Motor neuron (in vitro differentiated cells): Measurements from ENCODE around the gene STARD5. TPM values are rescaled to one million over a fixed set of nuclear protein-coding genes. Genes with fewer than 3 reads are reported as not detected.

Experiments
- ATAC-seq, 8 experiments: fragments of 200-7000 bp; cut with Tn5 transposase; replicated peaks in 6 of 8; 2 replicates each; pipeline ENCODE4 v1.8.0; 2021; ENCODE audit warnings: mild to moderate bottlenecking in 8 of 8, moderate library complexity in 8 of 8
- H3K27ac ChIP-seq, 2 donors: fragments of 250-450 bp; sonication (Bioruptor Pico); 2 replicates each; pipeline ENCODE4 v1.9.0; 2021; ENCODE audit warnings: antibody characterized with exemption in 2 of 2, mild to moderate bottlenecking in 2 of 2, moderate library complexity in 1 of 2
- H3K4me1 ChIP-seq, 2 donors: fragments of 250-450 bp; sonication (Bioruptor Pico); replicated peaks in 1 of 2; 2 replicates each; pipeline ENCODE4 v1.6.1; 2021; ENCODE audit warnings: antibody characterized with exemption in 2 of 2, mild to moderate bottlenecking in 2 of 2, moderate library complexity in 1 of 2
- H3K4me3 ChIP-seq, 5 donors: fragments of 250-450 bp; sonication (Bioruptor Pico); 2 replicates each; pipeline ENCODE4 v1.9.0; 2021; ENCODE audit warnings: antibody characterized with exemption in 5 of 5, mild to moderate bottlenecking in 5 of 5, moderate library complexity in 4 of 5
- WGBS, 10 experiments: fragments of 450-650 bp; shearing (Covaris generic); methylation state at CpG; one replicate each; pipeline ENCODE4 v1.0.0; 2022; 5-methylcytosine and 5-hydroxymethylcytosine counted together
- in situ Hi-C, 9 experiments: fragments of 400-800 bp; cut with MboI; loops; one replicate each; pipeline ENCODE4 v1.15.0; 2021; ENCODE audit warnings: low sequenced_read_pairs in 9 of 9, low pct_unique_long_range_greater_than_20kb in 2 of 9; ENCODE audit not compliant: unreplicated experiment in 9 of 9
- total RNA-seq, 8 experiments: library from RNA; unstranded; fragments of 300-600 nt; gene quantifications; 2 replicates each; pipeline versions ENCODE4 v1.2.3 to v1.2.4, GENCODE V29; 2022

STARD5 gene
- total RNA-seq, 8 experiments from 2014 or later: 0.92 to 9.7 (median 2.1) TPM

DNA sequence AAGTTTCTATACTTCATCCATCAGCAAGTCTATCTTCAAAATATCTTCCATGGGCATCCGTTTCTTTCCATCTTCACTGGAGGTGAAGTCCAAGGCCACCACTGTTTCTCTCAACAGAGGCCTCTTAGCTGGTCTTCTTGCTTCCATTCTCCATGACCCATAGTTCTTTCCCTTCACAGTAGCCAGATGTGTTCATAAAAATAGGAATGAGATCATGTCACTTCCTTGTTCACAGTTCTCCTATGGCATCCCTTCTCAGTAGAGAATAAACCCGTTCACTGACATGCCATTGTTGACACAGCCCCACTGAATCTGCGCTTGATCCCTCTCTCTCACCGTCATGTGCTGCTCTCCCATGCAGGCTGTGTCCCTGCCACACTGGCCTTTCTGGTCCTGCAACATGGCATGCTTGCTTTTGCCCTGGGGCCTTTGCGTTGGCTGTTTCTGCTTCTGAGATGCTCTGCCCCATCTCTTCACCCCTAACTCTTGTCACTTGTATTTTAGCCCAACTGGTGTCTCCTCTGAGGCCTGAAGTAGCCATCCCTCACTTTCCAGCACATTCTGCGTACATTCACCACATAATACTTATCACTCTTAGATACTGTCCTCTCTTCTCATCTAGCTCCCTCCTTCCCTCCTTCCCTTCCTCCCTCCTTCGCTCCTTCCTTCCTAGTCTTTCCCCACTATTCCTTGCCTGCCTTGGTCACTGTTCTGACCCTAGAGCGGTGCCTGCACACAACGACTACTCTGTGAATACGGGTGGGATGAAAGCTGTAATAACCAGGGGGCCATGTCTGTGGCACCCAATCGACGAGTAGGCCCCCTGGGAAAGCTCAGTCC lies 42.0 kb downstream of the STARD5 start:
- H3K4me1 ChIP-seq: no peaks in the 10 kb centered on the region
- in situ Hi-C loops: loop anchor here in 3 of 9 experiments (5.0 to 25.0 kb wide), 3 partner anchors 105 to 115 kb away; no protein-coding TSS in a partner anchor
- 70 to 100% (median 87%) methylated on average over 2 to 7 of the region's 12 CpGs; no CpG with 5 or more reads in 1 of the 10 experiments for WGBS, 10 experiments
- peak in 1 of 8 experiments; percentile 14 for ATAC-seq
- H3K4me3 ChIP-seq: no peak overlapping the region
- no peak overlapping the region for H3K27ac ChIP-seq

DNA sequence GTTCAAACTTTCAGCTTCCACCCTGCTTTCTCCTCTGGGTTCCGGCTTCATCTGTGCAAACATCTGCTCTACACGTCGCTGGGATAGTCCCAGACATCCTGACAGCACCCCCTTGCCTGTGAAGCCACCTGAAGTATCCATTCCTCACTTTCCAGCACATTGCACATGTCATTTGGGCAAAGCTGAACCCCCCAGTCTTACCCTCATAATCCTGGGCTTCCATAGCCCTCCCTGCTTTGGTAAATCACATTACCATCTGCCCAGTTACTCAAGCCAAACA lies 42.5 kb downstream of the STARD5 start:
- 70 to 94% (median 83%) methylated on average over 2 to 3 of the region's 3 CpGs; no CpG with 5 or more reads in 7 of the 10 experiments for WGBS, 10 experiments
- H3K27ac ChIP-seq: no peak overlapping the region
- H3K4me3 ChIP-seq: no peak overlapping the region
- no peaks in the 10 kb centered on the region for H3K4me1 ChIP-seq
- in situ Hi-C loops: loop anchor here in 3 of 9 experiments (5.0 to 25.0 kb wide), 3 partner anchors 106 to 116 kb away; no protein-coding TSS in a partner anchor
- ATAC-seq: no peak

DNA sequence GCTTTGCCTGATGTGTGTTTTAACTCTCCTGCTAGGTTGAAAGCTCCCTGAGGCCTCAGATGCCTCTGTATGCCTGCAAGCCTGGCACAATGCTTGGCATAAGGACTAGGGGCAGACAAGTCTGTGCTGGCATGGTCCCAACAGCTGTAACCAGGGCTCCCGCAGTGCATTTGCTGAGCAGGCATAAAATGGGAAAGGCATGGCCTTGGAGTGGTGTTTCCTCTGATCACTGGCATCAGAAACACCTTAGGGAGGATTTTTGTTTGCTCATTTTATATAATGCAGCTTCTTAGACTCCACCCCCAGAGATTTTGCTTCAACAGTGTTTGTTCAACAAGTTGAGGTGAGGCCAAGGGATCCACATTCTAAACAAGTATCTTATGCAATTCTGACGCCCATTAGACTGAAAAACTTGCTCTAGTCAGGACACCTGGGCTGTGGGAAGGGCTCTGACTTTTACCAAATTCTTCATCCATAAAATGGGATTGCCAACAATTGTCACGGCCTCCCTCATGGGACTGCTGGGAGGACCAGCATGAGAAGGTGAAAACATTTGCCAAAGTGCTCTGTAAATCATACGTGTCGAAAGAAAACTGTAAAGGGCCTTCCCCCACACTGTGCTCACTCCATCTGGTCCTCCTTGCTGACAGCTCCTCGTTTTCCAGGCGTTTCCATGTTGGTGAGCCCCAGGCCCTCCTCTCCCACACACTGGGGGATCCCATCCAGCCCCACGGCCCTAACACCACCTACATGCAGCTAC lies 43.1 kb downstream of the STARD5 start:
- WGBS, 10 experiments: 36 to 80% (median 66%) methylated on average over 1 to 6 of the region's 8 CpGs; no CpG with 5 or more reads in 4 of the 10 experiments
- H3K27ac ChIP-seq: no peak overlapping the region
- in situ Hi-C loops: loop anchor here in 3 of 9 experiments (5.0 to 25.0 kb wide), 3 partner anchors 106 to 116 kb away; no protein-coding TSS in a partner anchor

DNA sequence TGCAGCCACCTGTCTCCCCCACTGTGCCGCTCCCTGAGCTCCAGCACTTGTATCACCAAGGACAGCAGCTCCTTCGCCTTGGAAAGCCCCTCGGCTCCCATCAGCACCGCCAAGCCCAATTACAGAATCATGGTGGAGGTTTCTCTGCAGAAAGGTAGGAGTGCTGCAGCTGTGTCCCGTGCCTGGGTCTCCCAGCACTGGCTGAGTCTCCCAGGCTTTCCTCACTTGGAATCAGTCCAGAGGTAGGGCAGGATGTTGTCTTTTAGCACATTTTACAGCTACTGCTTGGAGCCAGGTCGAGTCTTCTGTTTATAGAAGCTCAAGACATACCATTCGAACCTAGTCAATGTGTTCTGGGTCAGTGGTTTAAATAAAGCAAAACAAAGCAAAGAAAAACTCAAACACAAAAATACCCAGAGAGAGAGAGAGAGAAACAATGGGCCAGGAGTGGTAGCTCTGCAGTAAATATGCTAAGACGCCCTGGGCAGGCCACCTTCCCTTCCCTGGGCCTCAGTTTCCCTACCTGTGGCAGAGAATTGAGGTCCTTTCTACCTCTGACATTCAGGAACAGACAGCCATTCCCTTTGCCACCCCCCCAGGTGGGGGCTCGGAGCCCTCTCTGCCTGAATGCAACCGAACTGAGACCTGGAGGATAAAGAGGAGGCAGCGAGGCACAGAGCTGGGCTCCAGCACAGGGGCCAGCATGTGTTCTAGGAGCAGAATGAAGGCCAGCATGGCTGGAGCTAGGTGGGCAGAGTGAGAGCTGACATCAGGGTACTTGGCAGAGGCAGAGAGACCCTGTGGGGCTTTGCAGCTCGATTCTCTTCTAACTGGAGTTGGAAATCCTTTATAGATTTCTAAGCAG lies 44.1 kb downstream of the STARD5 start:
- Histone ChIP-seq H3K27ac (no peak overlapping the region), H3K4me1 (no peaks in the 10 kb centered on the region), H3K4me3 (no peak overlapping the region)
- peak in 1 of 8 experiments; percentile 34 for ATAC-seq
- WGBS, 10 experiments: 33 to 83% (median 69%) methylated on average over 1 to 8 of the region's 12 CpGs
- in situ Hi-C loops: loop anchor here in 5 of 9 experiments (5.0 to 25.0 kb wide), 4 partner anchors 107 to 125 kb away; no protein-coding TSS in a partner anchor

More for the DNA sequence above, 43.1 kb downstream of the STARD5 start:
- Histone ChIP-seq H3K4me1 (no peaks in the 10 kb centered on the region), H3K4me3 (no peak overlapping the region)
- no peak for ATAC-seq

DNA sequence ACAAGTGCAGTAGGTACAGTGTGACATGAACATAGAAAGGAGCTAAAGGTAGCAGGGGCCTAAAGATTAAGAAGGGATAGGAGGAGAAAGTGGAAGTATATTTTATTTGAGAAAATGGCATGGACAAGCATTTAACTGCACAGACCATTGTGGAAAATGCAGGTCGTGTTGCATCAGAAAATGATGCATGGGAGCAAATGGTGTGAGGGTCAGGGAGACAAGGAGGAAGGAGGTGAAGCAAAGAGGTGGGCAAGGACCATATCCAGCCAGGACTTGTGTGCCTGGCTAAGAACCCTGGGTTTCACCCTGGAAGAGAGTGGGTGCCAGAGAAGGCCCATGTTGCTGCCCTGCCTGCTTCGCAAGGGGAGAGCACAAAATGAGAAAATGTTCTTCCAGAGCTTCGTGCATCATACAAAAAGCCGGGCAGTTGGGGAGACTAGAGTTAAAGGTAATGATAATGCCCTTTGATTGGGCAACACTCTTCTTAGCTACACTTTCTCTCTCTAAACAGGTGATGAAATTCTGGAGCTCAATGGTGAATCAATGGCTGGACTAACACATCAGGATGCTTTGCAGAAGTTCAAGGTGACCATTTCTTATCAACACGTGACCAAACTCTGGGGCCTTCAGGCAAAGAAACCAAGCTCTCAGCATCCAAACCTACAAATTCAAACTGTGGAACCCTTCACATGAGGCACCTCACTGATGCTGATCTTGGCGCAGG lies 45.5 kb downstream of the STARD5 start:
- Histone ChIP-seq H3K4me1 (no peaks in the 10 kb centered on the region), H3K27ac (no peak overlapping the region), H3K4me3 (no peak overlapping the region)
- in situ Hi-C loops: loop anchor here in 3 of 9 experiments (10.0 to 25.0 kb wide), 2 partner anchors 109 to 126 kb away; no protein-coding TSS in a partner anchor
- ATAC-seq: no peak
- 57 to 96% (median 81%) methylated on average over 2 to 5 of the region's 6 CpGs; no CpG with 5 or more reads in 1 of the 10 experiments for WGBS, 10 experiments

DNA sequence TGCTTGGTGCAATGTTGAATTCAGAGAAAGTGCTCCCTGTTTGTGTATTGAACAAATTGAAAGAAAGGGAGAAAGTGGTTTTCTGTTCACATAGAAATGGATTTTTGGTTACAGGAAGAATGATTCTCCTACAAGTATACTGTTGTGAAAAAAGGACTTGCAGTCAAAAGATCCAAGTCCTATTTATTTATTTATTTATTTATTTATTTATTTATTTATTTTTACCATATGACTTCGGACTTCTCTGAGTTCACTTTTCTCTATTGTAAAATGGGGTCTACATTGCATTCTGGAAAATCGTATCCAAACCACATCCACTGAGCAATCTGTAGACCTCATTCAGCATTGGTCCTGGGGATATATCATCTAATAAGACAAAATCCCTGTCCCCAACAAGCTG lies 46.1 kb downstream of the STARD5 start:
- in situ Hi-C loops: loop anchor here in 3 of 9 experiments (10.0 to 25.0 kb wide), 2 partner anchors 109 to 127 kb away; no protein-coding TSS in a partner anchor
- Histone ChIP-seq H3K27ac (no peak overlapping the region), H3K4me1 (no peaks in the 10 kb centered on the region), H3K4me3 (no peak overlapping the region)
- WGBS, 10 experiments: 58 to 88% (median 81%) methylated on average over 1 to 2 of the region's 2 CpGs; no CpG with 5 or more reads in 1 of the 10 experiments
- no peak for ATAC-seq

DNA sequence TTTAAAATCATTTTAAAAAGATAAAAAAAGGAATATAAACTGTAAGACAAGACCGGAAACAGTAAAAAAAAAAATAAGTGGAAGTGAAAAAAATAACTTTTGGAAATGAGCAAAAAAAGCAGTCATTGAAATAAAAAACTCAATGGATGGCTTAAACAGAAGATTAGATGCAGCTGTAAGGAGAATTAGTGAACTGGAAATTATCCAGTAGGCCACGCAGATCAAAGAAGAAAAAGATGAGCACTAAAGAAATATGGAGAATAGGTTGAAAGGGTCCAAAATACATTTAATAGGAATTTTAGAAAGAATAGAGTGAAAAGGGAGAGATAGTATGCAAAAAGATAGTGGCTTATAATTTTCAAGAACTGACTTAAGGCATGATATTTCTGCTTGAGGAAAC lies 47.0 kb downstream of the STARD5 start:
- Histone ChIP-seq H3K4me1 (no peaks in the 10 kb centered on the region), H3K4me3 (no peak overlapping the region), H3K27ac (no peak overlapping the region)
- WGBS, 10 experiments: 69 to 100% (median 94%) methylated on average over 1 to 2 of the region's 2 CpGs; no CpG with 5 or more reads in 1 of the 10 experiments
- no peak for ATAC-seq
- in situ Hi-C loops: loop anchor here in 3 of 9 experiments (10.0 to 25.0 kb wide), 2 partner anchors 110 to 128 kb away; no protein-coding TSS in a partner anchor

DNA sequence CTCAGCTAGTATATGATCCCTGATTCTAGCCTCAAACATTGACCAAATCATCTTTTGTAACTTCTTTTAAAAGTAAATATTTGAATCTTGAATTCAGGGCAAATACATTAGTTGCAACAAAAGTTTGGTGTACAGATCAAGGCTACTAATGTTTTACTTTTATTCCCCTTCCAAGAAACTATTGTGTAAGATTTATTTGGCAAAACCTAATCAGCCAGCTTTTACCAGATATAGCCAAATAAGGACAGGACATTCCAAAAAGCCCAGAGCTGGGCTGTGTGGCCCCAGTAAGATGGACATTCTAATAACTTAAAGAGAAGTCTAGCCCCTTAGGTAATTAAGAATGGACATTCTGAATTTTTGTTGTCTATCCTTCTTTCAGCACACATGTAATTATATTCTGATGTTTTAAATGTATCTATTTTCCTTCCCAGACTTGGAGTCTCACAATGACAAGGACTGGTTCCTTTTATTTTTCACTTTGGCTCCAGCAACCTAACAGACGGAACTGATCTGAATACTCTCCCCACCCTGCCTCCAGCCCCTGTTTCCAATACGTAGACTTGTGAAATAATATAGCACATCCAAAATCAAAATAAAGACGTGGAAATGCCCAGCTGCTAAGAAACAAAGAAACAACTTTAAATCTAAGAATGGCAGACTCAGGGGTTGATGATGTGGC lies 48.1 kb downstream of the STARD5 start:
- WGBS, 10 experiments: 22 to 100% (median 86%) methylated on average over 2 to 3 of the region's 3 CpGs; no CpG with 5 or more reads in 4 of the 10 experiments
- Histone ChIP-seq H3K4me3 (no peak overlapping the region), H3K4me1 (no peaks in the 10 kb centered on the region), H3K27ac (no peak overlapping the region)
- ATAC-seq: no peak
- in situ Hi-C loops: loop anchor here in 3 of 9 experiments (10.0 to 25.0 kb wide), 2 partner anchors 111 to 129 kb away; no protein-coding TSS in a partner anchor

DNA sequence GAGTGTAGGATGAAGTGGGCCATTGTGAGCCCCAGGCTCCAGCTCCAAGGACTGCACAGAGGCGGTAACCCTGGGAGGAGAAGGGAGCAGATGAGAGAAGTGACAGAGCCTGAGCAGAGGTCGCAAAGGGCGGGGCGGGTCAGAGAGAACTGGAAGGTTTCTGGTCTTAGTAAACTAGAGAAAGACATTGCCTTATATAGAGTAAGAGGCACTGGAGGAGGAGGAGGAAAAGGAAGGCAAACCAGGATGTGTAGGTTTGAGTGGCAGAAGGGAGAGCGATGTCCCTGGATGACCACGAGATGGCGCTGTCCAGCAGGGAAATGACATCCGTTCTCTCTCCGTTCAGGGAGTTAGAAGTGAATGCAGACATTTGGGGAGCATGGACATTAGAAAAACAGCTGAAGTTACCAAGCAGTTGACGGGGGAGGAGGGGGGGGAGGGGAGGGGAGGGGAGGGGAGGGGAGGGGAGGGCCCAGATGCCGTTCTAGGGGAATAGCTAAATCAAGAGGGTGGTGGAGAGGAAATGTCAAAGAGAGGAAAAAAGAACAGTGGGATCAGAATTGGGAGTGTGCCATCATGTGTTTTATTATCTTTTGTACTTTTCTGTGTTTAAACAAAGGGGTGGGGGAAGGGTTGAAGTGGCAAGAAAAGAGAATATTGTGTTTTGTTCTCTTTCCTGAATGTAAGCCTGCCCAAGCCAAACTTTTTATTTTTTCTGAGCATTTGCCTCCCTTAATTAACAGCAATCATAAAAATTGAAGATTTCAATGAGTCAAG lies 48.8 kb downstream of the STARD5 start:
- 0 to 90% (median 33%) methylated on average over 1 to 9 of the region's 11 CpGs; no CpG with 5 or more reads in 3 of the 10 experiments for WGBS, 10 experiments
- H3K27ac ChIP-seq: no peak overlapping the region
- no peaks in the 10 kb centered on the region for H3K4me1 ChIP-seq
- no peak overlapping the region for H3K4me3 ChIP-seq
- ATAC-seq: peak; percentile 67 to 97 (median 82)
- in situ Hi-C loops: loop anchor here in 6 of 9 experiments (10.0 to 25.0 kb wide), 5 partner anchors 112 to 288 kb away; partner anchors contain the start of genes MESD (in 3 of the 6) and CFAP161 (in 1 of the 6)

DNA sequence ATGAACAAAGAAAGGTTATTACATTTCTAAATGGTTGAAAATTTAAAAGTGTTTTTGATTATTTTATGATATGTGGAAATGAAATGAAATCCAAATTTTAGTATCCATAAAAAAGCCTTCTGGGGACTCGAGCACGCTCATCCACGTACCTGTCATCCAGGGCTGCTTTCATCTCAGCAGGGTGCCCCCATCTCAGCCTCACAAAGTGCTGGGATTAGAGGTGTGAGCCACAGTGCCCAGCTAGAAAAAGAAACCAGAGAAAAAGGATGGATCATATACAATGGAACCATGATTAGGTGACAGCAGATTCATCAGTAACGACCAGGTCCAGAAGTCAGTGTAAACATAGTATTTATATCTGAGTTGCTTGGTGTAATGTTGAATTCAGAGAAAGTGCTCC lies 49.7 kb downstream of the STARD5 start:
- WGBS, 10 experiments: 61 to 100% (median 82%) methylated on average over 2 to 3 of the region's 4 CpGs; no CpG with 5 or more reads in 6 of the 10 experiments
- in situ Hi-C loops: loop anchor here in 5 of 9 experiments (10.0 to 25.0 kb wide), 4 partner anchors 112 to 287 kb away; partner anchors contain the start of genes MESD (in 3 of the 5) and CFAP161 (in 1 of the 5)

More for the DNA sequence above, 49.7 kb downstream of the STARD5 start:
- no peaks in the 10 kb centered on the region for H3K4me1 ChIP-seq
- no peak overlapping the region for H3K4me3 ChIP-seq
- no peak overlapping the region for H3K27ac ChIP-seq
- no peak for ATAC-seq
